Astrocyte (in vitro differentiated cells and primary cell): ENCODE measurements around the gene FAM131B.

Experiments
- CTCF ChIP-seq: IDR thresholded peaks from 2 replicates; pipeline ENCODE4 v1.5.1; 2011; ENCODE audit warnings: low read depth, mild to moderate bottlenecking, inconsistent platforms, low read length, moderate library complexity; ENCODE audit not compliant: insufficient read depth
- EZH2 ChIP-seq: IDR thresholded peaks from 2 replicates; pipeline ENCODE4 v1.6.1; 2012; ENCODE audit warnings: mild to moderate bottlenecking, low read length, inconsistent platforms; ENCODE audit not compliant: insufficient read depth

GRCh38 chr7:143387156-143387975 lies 24.9 kb upstream of the FAM131B start:
- no peak for TF ChIP-seq CTCF
- TF ChIP-seq EZH2 = no peak
